NB4 (cell line): ENCODE results near the gene LRG1.

Experiments
- MAX ChIP-seq: IDR thresholded peaks from 2 replicates; pipeline ENCODE4 v1.6.1; 2011; ENCODE audit warnings: low read depth, low read length
- MYC ChIP-seq: IDR thresholded peaks from 2 replicates; pipeline ENCODE4 v1.6.1; 2011; ENCODE audit warnings: low read depth, low read length
- POLR2A ChIP-seq: IDR thresholded peaks from 2 replicates; pipeline ENCODE4 v1.6.1; 2011; ENCODE audit warnings: mild to moderate bottlenecking; ENCODE audit not compliant: insufficient read length; ENCODE audit errors: extremely low read depth
- TF ChIP-seq, protein P1 (sequence below): IDR thresholded peaks from one replicate; pipeline ENCODE4 v1.5.1; 2012; ENCODE audit warnings: low read depth, low read length

DNA sequence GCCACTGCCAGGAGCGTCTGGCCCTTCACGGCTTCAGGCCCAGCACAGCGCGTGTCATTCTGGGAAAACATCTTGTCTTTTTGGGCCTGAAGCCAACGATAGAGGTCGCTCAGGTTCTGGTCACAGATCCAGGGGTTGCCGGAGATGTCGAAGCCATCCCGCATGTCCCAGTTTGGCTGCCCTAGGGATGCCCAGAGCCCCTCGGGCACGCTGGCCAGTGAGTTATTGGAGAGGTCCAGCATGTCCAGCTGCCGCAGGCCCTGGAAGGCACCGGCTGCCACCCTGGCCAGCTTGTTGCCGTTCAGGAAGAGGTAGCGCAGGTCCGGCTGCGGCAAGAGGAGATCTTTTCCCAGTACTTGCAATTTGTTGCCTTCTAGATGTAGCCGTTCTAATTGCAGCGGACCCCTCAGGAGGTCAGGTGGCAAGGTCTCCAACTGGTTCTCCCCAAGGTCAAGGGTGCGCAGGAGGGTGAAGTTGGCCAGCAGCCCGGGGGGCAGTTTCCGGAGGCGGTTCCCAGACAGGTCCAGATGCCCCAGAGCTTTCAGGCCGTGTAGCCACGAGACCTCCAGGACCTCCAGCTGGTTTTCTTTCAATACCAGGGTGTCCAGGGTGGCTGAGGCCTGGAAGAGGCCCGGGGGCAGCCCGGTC, 1.8 kb downstream of the LRG1 start:
- TF ChIP-seq, protein P1, sequence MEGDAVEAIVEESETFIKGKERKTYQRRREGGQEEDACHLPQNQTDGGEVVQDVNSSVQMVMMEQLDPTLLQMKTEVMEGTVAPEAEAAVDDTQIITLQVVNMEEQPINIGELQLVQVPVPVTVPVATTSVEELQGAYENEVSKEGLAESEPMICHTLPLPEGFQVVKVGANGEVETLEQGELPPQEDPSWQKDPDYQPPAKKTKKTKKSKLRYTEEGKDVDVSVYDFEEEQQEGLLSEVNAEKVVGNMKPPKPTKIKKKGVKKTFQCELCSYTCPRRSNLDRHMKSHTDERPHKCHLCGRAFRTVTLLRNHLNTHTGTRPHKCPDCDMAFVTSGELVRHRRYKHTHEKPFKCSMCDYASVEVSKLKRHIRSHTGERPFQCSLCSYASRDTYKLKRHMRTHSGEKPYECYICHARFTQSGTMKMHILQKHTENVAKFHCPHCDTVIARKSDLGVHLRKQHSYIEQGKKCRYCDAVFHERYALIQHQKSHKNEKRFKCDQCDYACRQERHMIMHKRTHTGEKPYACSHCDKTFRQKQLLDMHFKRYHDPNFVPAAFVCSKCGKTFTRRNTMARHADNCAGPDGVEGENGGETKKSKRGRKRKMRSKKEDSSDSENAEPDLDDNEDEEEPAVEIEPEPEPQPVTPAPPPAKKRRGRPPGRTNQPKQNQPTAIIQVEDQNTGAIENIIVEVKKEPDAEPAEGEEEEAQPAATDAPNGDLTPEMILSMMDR: no peak
- no peak for TF ChIP-seq POLR2A
- no peak for TF ChIP-seq MAX
- TF ChIP-seq MYC: no peak
